IMR-90 (cell line): Measurements from ENCODE around the gene CUX1. TPM values are rescaled to one million over a fixed set of nuclear protein-coding genes. Genes with fewer than 3 reads are reported as not detected.

ENCODE experiments used
- ATAC-seq: fragments of 200-7000 bp; cut with Tn5 transposase; 2 replicates; pipeline ENCODE4 v1.9.1; 2020; ENCODE audit warnings: low read depth, mild to moderate bottlenecking, moderate library complexity
- BruUV-seq: library from RNA; stranded (reverse); fragments of 400-500 nt; replicated peaks from 2 replicates; lab custom pipeline; 2021; lab: Mats Ljungman, UMichigan
- CTCF ChIA-PET: fragments of 300-600 bp; formaldehyde crosslinking; extraction: SDS; loops from one replicate; lab custom pipeline; 2021; ENCODE audit warnings: antibody characterized with exemption; lab: Yijun Ruan, JAX
- POLR2A ChIA-PET: fragments of 300-600 bp; sonication (Branson Sonifier 250); formaldehyde crosslinking; loops from one replicate; lab custom pipeline; 2022; ENCODE audit warnings: antibody characterized with exemption; ENCODE audit not compliant: unreplicated experiment; lab: Charles Lee
- DNase-seq: peaks from one replicate; pipeline ENCODE4 v3.0.0; 2013
- H2AFZ ChIP-seq: replicated peaks from 2 replicates; pipeline ENCODE3; 2013; ENCODE audit warnings: low read length, mild to moderate bottlenecking; ENCODE audit not compliant: poor library complexity
- H2AK5ac ChIP-seq: 2 replicates; pipeline ENCODE4 v1.6.1; 2013; ENCODE audit warnings: low read depth, low read length, inconsistent platforms
- H2AK9ac ChIP-seq: replicated peaks from 2 replicates; pipeline ENCODE3; 2013; ENCODE audit warnings: mild to moderate bottlenecking, low read depth, low read length, moderate library complexity; ENCODE audit not compliant: poor library complexity
- H2BK120ac ChIP-seq: 2 replicates; pipeline ENCODE4 v1.6.1; 2013; ENCODE audit warnings: low read depth, low read length, inconsistent platforms
- H2BK15ac ChIP-seq: 3 replicates; pipeline ENCODE4 v1.6.1; 2013; ENCODE audit warnings: low read depth, low read length, inconsistent platforms
- H2BK20ac ChIP-seq: 2 replicates; pipeline ENCODE4 v1.6.1; 2013; ENCODE audit warnings: low read depth, mild to moderate bottlenecking, inconsistent platforms, low read length, moderate library complexity
- H2BK5ac ChIP-seq: 2 replicates; pipeline ENCODE4 v1.6.1; 2013; ENCODE audit warnings: mild to moderate bottlenecking, low read depth, low read length, inconsistent platforms; ENCODE audit not compliant: poor library complexity, severe bottlenecking
- H3K14ac ChIP-seq: replicated peaks from 2 replicates; pipeline ENCODE4 v1.6.1; 2013; ENCODE audit warnings: low read depth, low read length, inconsistent platforms
- H3K18ac ChIP-seq: 2 replicates; pipeline ENCODE4 v1.6.1; 2013; ENCODE audit warnings: low read depth, low read length, control low read depth
- H3K23ac ChIP-seq: 2 replicates; pipeline ENCODE4 v1.6.1; 2013; ENCODE audit warnings: low read depth, low read length, inconsistent platforms
- H3K27ac ChIP-seq: 2 replicates; pipeline ENCODE4 v1.5.1; 2013; ENCODE audit warnings: mild to moderate bottlenecking, control low read depth, low read length; ENCODE audit not compliant: insufficient read depth
- H3K27me3 ChIP-seq: 2 replicates; pipeline ENCODE4 v1.6.1; 2013; ENCODE audit warnings: low read length; ENCODE audit not compliant: control insufficient read depth, insufficient read depth
- H3K36me3 ChIP-seq: 2 replicates; pipeline ENCODE4 v1.6.1; 2013; ENCODE audit warnings: low read length, mixed read lengths; ENCODE audit not compliant: control insufficient read depth, insufficient read depth
- H3K4ac ChIP-seq: 2 replicates; pipeline ENCODE4 v1.6.1; 2013; ENCODE audit warnings: low read depth, low read length, inconsistent platforms
- H3K4me1 ChIP-seq: 2 replicates; pipeline ENCODE4 v1.6.1; 2013; ENCODE audit warnings: low read length, mixed read lengths; ENCODE audit not compliant: control insufficient read depth, insufficient read depth
- H3K4me2 ChIP-seq: 2 replicates; pipeline ENCODE4 v1.6.1; 2013; ENCODE audit warnings: low read depth, mild to moderate bottlenecking, control low read depth, low read length, moderate library complexity
- H3K4me3 ChIP-seq: 2 replicates; pipeline ENCODE4 v1.5.1; 2013; ENCODE audit warnings: low read depth, mild to moderate bottlenecking, control low read depth, low read length, moderate library complexity; ENCODE audit not compliant: insufficient read depth
- H3K56ac ChIP-seq: 2 replicates; pipeline ENCODE4 v1.6.1; 2013; ENCODE audit warnings: low read length, inconsistent platforms; ENCODE audit not compliant: insufficient read depth; ENCODE audit errors: extremely low read depth
- H3K79me1 ChIP-seq, 2 experiments: 2 replicates each; pipeline ENCODE4 v1.6.1; 2013; ENCODE audit warnings: low read length in 2 of 2, inconsistent platforms in 1 of 2, low read depth in 1 of 2
- H3K9ac ChIP-seq: 2 replicates; pipeline ENCODE4 v1.6.1; 2013; ENCODE audit warnings: low read depth, low read length, control low read depth
- H3K9me1 ChIP-seq: 2 replicates; pipeline ENCODE4 v1.6.1; 2013; ENCODE audit warnings: low read length, inconsistent platforms; ENCODE audit not compliant: insufficient read depth
- H3K9me3 ChIP-seq: 2 replicates; pipeline ENCODE4 v1.6.1; 2013; ENCODE audit warnings: low read length; ENCODE audit not compliant: control insufficient read depth, insufficient read depth
- H4K20me1 ChIP-seq: 2 replicates; pipeline ENCODE4 v1.6.1; 2013; ENCODE audit warnings: low read length, inconsistent platforms; ENCODE audit not compliant: insufficient read depth
- H4K5ac ChIP-seq: 2 replicates; pipeline ENCODE4 v1.6.1; 2013; ENCODE audit warnings: mild to moderate bottlenecking, low read depth, low read length, control low read depth
- H4K8ac ChIP-seq, 2 experiments: 2 replicates each; pipeline ENCODE4 v1.6.1; 2013; ENCODE audit warnings: low read depth in 2 of 2, low read length in 2 of 2, control low read depth in 1 of 2, inconsistent platforms in 1 of 2
- H4K91ac ChIP-seq: 2 replicates; pipeline ENCODE4 v1.6.1; 2013; ENCODE audit warnings: low read depth, low read length, inconsistent platforms; ENCODE audit not compliant: insufficient read depth
- BHLHE40 ChIP-seq: fragments of 150-350 bp; IDR thresholded peaks from 2 replicates; pipeline ENCODE4 v1.6.1; 2016; ENCODE audit warnings: mild to moderate bottlenecking, low read depth, low read length
- CEBPB ChIP-seq: IDR thresholded peaks from 2 replicates; pipeline ENCODE4 v1.6.1; 2012; ENCODE audit warnings: low read depth, low read length, improper control_type of control experiment
- CHD1 ChIP-seq: IDR thresholded peaks from 2 replicates; pipeline ENCODE4 v1.6.1; 2012; ENCODE audit warnings: low read depth, low read length, improper control_type of control experiment
- MAZ ChIP-seq: IDR thresholded peaks from 2 replicates; pipeline ENCODE4 v1.6.1; 2012; ENCODE audit warnings: low read depth, mild to moderate bottlenecking, low read length, improper control_type of control experiment, moderate library complexity, borderline replicate concordance
- MXI1 ChIP-seq: IDR thresholded peaks from 2 replicates; pipeline ENCODE4 v1.6.1; 2012; ENCODE audit warnings: low read depth, mild to moderate bottlenecking, low read length, moderate library complexity, borderline replicate concordance
- POLR2A ChIP-seq: IDR thresholded peaks from 2 replicates; pipeline ENCODE4 v1.6.1; 2012; ENCODE audit warnings: mild to moderate bottlenecking, low read depth, low read length
- RCOR1 ChIP-seq: IDR thresholded peaks from 2 replicates; pipeline ENCODE4 v1.6.1; 2012; ENCODE audit warnings: mild to moderate bottlenecking, low read length, improper control_type of control experiment; ENCODE audit not compliant: insufficient replicate concordance
- WGBS, 2 experiments: methylation state at CpG; one replicate each; pipeline versions ENCODE4 v1.1.5 to v1.1.7; 2013; ENCODE audit warnings: missing lambda C conversion rate in 2 of 2; ENCODE audit not compliant: insufficient read length in 1 of 2; ENCODE audit errors: extremely low coverage in 2 of 2; 5-methylcytosine and 5-hydroxymethylcytosine counted together
- dilution Hi-C: fragments of 300-500 bp; cut with HindIII; formaldehyde crosslinking; loops from one replicate; pipeline ENCODE4 v1.14.3; 2018; ENCODE audit warnings: low sequenced_read_pairs; ENCODE audit not compliant: unreplicated experiment
- in situ Hi-C: fragments of 300-500 bp; cut with MboI; formaldehyde crosslinking; loops from 3 replicates; pipeline ENCODE4 v1.14.3; 2019; ENCODE audit warnings: low sequenced_read_pairs, inconsistent platforms, mixed read lengths
- intact Hi-C: fragments of 100-400 bp; cut with micrococcal nuclease; formaldehyde crosslinking; loops from 2 replicates; pipeline ENCODE4 v1.10.0; 2022
- polyA plus RNA-seq, 3 experiments: library from polyadenylated mRNA; depleted of rRNA; stranded (reverse); fragments of >200 nt; gene quantifications; 2 replicates each; pipeline ENCODE4 v1.2.3, GENCODE V29; 2012; ENCODE audit warnings: low replicate concordance in 1 of 3
- total RNA-seq: library from RNA; depleted of rRNA; stranded (reverse); fragments of >200 nt; gene quantifications from 2 replicates; pipeline ENCODE4 v1.2.3, GENCODE V29; 2012
- TF ChIP-seq, protein P1 (sequence below): fragments of 150-350 bp; IDR thresholded peaks from 2 replicates; pipeline ENCODE4 v1.6.1; 2017; ENCODE audit warnings: mild to moderate bottlenecking, antibody characterized with exemption, low read length, low read depth
- TF ChIP-seq, protein P2 (sequence below): conservative IDR thresholded peaks from 2 replicates; pipeline ENCODE4 v1.5.1; 2012; ENCODE audit warnings: mild to moderate bottlenecking, low read depth, low read length, improper control_type of control experiment

CUX1 gene
- total and polyA plus RNA-seq, 2 of the 4 experiments (the other 2 are of a cell fraction): 19.7 to 46.4 TPM

DNA sequence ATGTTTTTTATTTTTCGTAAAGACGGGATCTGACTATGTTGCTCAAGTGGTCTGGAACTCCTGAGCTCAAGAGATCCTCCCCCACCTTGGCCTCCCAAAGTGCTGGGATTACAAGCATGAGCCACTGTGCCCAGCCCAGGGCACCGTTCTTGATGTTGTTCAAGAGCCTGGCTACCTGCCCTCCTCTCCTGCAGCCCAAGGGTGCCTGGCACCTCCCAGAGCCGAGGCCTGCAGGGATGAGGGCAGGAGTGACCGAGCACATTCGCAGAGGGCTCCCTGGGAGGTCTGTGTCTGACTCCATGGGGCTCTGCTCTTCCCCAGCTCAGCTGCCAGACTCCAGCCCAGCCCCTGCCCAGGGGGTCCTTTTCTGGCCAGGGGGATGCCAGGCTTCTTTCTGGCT, 484.6 kb downstream of the CUX1 start:
- WGBS, 2 experiments: 92% methylated on average over 4 of the region's 6 CpGs; no CpG with 5 or more reads in 1 of the 2 experiments
- ATAC-seq: no peak
- Histone ChIP-seq H3K9me1 (peaks cover 8% of the 10 kb centered on the region), H3K27me3 (peaks cover 2% of the 10 kb centered on the region; the same call in 1 of the 2 replicates), H2AFZ (no peak overlapping the region), H3K4me1 (peaks cover 6% of the 10 kb centered on the region), H3K14ac (no peak overlapping the region), H2BK120ac (no peak overlapping the region), H3K4ac (no peak overlapping the region), H2BK20ac (no peak overlapping the region), H4K8ac (no peak overlapping the region), H4K5ac (no peak overlapping the region), H2AK5ac (no peak overlapping the region), H2BK5ac (no peak overlapping the region), H3K23ac (no peak overlapping the region), H3K36me3 (no peaks in the 10 kb centered on the region), H4K91ac (no peak overlapping the region), H2AK9ac (no peak overlapping the region), H3K79me1 (0 out of 4 replicates have a peak, but pooled peaks cover 0 to 5% of the 10 kb centered on the region in 2 experiments), H3K27ac (no peak overlapping the region), H3K9ac (no peak overlapping the region), H3K18ac (no peak overlapping the region), H3K4me3 (no peak overlapping the region), H3K56ac (no peak overlapping the region), H3K9me3 (no peaks in the 10 kb centered on the region), H3K4me2 (no peak overlapping the region), H2BK15ac (no peak overlapping the region), H4K20me1 (no peaks in the 10 kb centered on the region)
- BruUV-seq: no TSS peak
- in situ Hi-C loops (no loop called here), intact Hi-C loops (no loop called here), dilution Hi-C loops (no loop called here)
- ChIA-PET CTCF (no interaction called here), POLR2A (no interaction called here)
- DNase-seq: no peak
- TF ChIP-seq CHD1: no peak
- TF ChIP-seq RCOR1: no peak
- TF ChIP-seq BHLHE40: no peak
- TF ChIP-seq, protein P1, sequence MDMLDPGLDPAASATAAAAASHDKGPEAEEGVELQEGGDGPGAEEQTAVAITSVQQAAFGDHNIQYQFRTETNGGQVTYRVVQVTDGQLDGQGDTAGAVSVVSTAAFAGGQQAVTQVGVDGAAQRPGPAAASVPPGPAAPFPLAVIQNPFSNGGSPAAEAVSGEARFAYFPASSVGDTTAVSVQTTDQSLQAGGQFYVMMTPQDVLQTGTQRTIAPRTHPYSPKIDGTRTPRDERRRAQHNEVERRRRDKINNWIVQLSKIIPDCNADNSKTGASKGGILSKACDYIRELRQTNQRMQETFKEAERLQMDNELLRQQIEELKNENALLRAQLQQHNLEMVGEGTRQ: no peak
- TF ChIP-seq, protein P2, sequence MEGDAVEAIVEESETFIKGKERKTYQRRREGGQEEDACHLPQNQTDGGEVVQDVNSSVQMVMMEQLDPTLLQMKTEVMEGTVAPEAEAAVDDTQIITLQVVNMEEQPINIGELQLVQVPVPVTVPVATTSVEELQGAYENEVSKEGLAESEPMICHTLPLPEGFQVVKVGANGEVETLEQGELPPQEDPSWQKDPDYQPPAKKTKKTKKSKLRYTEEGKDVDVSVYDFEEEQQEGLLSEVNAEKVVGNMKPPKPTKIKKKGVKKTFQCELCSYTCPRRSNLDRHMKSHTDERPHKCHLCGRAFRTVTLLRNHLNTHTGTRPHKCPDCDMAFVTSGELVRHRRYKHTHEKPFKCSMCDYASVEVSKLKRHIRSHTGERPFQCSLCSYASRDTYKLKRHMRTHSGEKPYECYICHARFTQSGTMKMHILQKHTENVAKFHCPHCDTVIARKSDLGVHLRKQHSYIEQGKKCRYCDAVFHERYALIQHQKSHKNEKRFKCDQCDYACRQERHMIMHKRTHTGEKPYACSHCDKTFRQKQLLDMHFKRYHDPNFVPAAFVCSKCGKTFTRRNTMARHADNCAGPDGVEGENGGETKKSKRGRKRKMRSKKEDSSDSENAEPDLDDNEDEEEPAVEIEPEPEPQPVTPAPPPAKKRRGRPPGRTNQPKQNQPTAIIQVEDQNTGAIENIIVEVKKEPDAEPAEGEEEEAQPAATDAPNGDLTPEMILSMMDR: no peak
- no peak for TF ChIP-seq CEBPB
- TF ChIP-seq MAZ: no peak
- TF ChIP-seq POLR2A: no peak
- no peak for TF ChIP-seq MXI1
